CD14-positive monocyte (primary cell): ENCODE measurements around the gene WBP1. TPM values are rescaled to one million over a fixed set of nuclear protein-coding genes. Genes with fewer than 3 reads are reported as not detected.

Source experiments
- DNase-seq, 3 donors: peaks; one replicate each; pipeline ENCODE4 v3.0.0-alpha.2; 2011 to 2022
- H2AFZ ChIP-seq: 2 replicates; pipeline ENCODE4 v1.6.0; 2012; ENCODE audit warnings: mild to moderate bottlenecking, low read depth, low read length, inconsistent platforms; ENCODE audit not compliant: insufficient read depth, poor library complexity, severe bottlenecking
- H3K27ac ChIP-seq, 2 donors: 1 replicate in 1 of 2; 2 replicates in 1 of 2; pipeline ENCODE4 v1.5.1; 2012 to 2013; ENCODE audit warnings: low read length in 2 of 2, control low read depth in 1 of 2, inconsistent platforms in 1 of 2, low read depth in 1 of 2, mild to moderate bottlenecking in 1 of 2
- H3K27me3 ChIP-seq, 2 donors: one replicate each; pipeline versions ENCODE4 v1.6.0 to v1.6.1; 2011 to 2013; ENCODE audit warnings: low read length in 2 of 2; ENCODE audit not compliant: control insufficient read depth in 2 of 2, insufficient read depth in 2 of 2
- H3K36me3 ChIP-seq, 2 donors: replicated peaks in 1 of 2; 1 replicate in 1 of 2; 2 replicates in 1 of 2; pipeline versions ENCODE4 v1.5.1 to v1.6.1; 2012 to 2013; ENCODE audit warnings: low read length in 2 of 2, control low read depth in 1 of 2, inconsistent platforms in 1 of 2, mild to moderate bottlenecking in 1 of 2; ENCODE audit not compliant: insufficient read depth in 2 of 2, control insufficient read depth in 1 of 2
- H3K4me1 ChIP-seq, 2 donors: 1 replicate in 1 of 2; 2 replicates in 1 of 2; pipeline versions ENCODE4 v1.5.1 to v1.6.1; 2012 to 2013; ENCODE audit warnings: low read length in 2 of 2, control low read depth in 1 of 2, inconsistent platforms in 1 of 2, mild to moderate bottlenecking in 1 of 2, moderate library complexity in 1 of 2; ENCODE audit not compliant: insufficient read depth in 2 of 2, control insufficient read depth in 1 of 2
- H3K4me2 ChIP-seq: replicated peaks from 2 replicates; pipeline ENCODE3; 2012; ENCODE audit warnings: low read length, moderate library complexity, mild to moderate bottlenecking; ENCODE audit not compliant: poor library complexity, severe bottlenecking; ENCODE audit errors: extremely low read depth
- H3K4me3 ChIP-seq, 3 experiments: fragments of 200-600 bp in 1 of 3; sonication (generic) in 1 of 3; replicated peaks in 1 of 3; 1 replicate in 2 of 3; 2 replicates in 1 of 3; pipeline ENCODE4 v1.5.1; 2011 to 2013; ENCODE audit warnings: low read length in 3 of 3, mild to moderate bottlenecking in 3 of 3, control low read depth in 2 of 3, low read depth in 2 of 3, inconsistent platforms in 1 of 3, moderate library complexity in 1 of 3
- H3K79me2 ChIP-seq: 2 replicates; pipeline ENCODE4 v1.6.0; 2012; ENCODE audit warnings: mild to moderate bottlenecking, control low read depth, inconsistent platforms, low read length, moderate library complexity; ENCODE audit not compliant: insufficient read depth
- H3K9ac ChIP-seq: 2 replicates; pipeline ENCODE4 v1.6.0; 2017; ENCODE audit warnings: low read length, mild to moderate bottlenecking; ENCODE audit not compliant: insufficient read depth, poor library complexity, severe bottlenecking
- H3K9me3 ChIP-seq, 2 donors: replicated peaks in 1 of 2; 1 replicate in 1 of 2; 2 replicates in 1 of 2; pipeline versions ENCODE4 v1.5.1 to v1.6.1; 2012 to 2013; ENCODE audit warnings: low read length in 2 of 2, control low read depth in 1 of 2; ENCODE audit not compliant: control insufficient read depth in 1 of 2, insufficient read depth in 1 of 2
- H4K20me1 ChIP-seq: 2 replicates; pipeline ENCODE4 v1.6.0; 2012; ENCODE audit warnings: mild to moderate bottlenecking, low read length, control low read depth, moderate library complexity; ENCODE audit not compliant: insufficient read depth
- H3K27ac Mint-ChIP-seq, 7 donors: one replicate each; pipeline ENCODE4 v1.8.0; 2020; ENCODE audit warnings: mild to moderate bottlenecking in 7 of 7, mixed read lengths in 7 of 7, moderate library complexity in 6 of 7, inconsistent platforms in 2 of 7
- H3K27me3 Mint-ChIP-seq, 3 donors: one replicate each; pipeline ENCODE4 v1.8.0; 2021 to 2022; ENCODE audit warnings: low read depth in 3 of 3, mild to moderate bottlenecking in 3 of 3, mixed read lengths in 3 of 3, moderate library complexity in 3 of 3, inconsistent platforms in 1 of 3
- H3K36me3 Mint-ChIP-seq, 2 donors: one replicate each; pipeline ENCODE4 v1.8.0; 2020; ENCODE audit warnings: mixed read lengths in 2 of 2, inconsistent platforms in 1 of 2, mild to moderate bottlenecking in 1 of 2
- H3K4me1 Mint-ChIP-seq: one replicate; pipeline ENCODE4 v1.8.0; 2020; ENCODE audit warnings: mild to moderate bottlenecking, mixed read lengths
- H3K4me3 Mint-ChIP-seq, 2 donors: one replicate each; pipeline ENCODE4 v1.8.0; 2020; ENCODE audit warnings: mild to moderate bottlenecking in 2 of 2, mixed read lengths in 2 of 2, moderate library complexity in 1 of 2
- H3K9me3 Mint-ChIP-seq, 7 donors: one replicate each; pipeline ENCODE4 v1.8.0; 2020 to 2022; ENCODE audit warnings: mixed read lengths in 7 of 7, mild to moderate bottlenecking in 6 of 7, moderate library complexity in 6 of 7, inconsistent platforms in 2 of 7
- CTCF ChIP-seq: fragments of 200-600 bp; IDR thresholded peaks from one replicate; pipeline ENCODE4 v1.8.0; 2022; ENCODE audit warnings: antibody characterized with exemption, mild to moderate bottlenecking
- WGBS: methylation state at CpG from one replicate; pipeline ENCODE4 v1.1.5; 2013; ENCODE audit warnings: missing lambda C conversion rate; ENCODE audit not compliant: insufficient coverage; 5-methylcytosine and 5-hydroxymethylcytosine counted together
- intact Hi-C, 2 donors: fragments of 100-400 bp; cut with micrococcal nuclease; formaldehyde crosslinking; loops; one replicate each; pipeline versions ENCODE4 v1.15.0 to v1.15.1; 2023
- polyA plus RNA-seq, 3 donors: library from polyadenylated mRNA; depleted of rRNA in 1 of 3; unstranded in 2 of 3; stranded (reverse) in 1 of 3; fragments of 300-500 nt in 2 of 3; fragments of >200 nt in 1 of 3; fragmentation: Illumina TruSeq in 2 of 3; gene quantifications; 1 replicate in 2 of 3; 2 replicates in 1 of 3; pipeline ENCODE4 v1.2.3, GENCODE V29; 2012 to 2021

The WBP1 gene
- polyA plus RNA-seq, 3 donors: 23.9 to 109 (median 31.0) TPM

- no peak overlapping the region for H3K9ac ChIP-seq
- no peak for TF ChIP-seq CTCF
- no peaks in the 10 kb centered on the region for H3K27me3 ChIP-seq
- Mint-ChIP-seq H3K27me3 (peaks cover 0 to 2% (median 2%) of the 10 kb centered on the region in 3 donors), H3K9me3 (no peaks in the 10 kb centered on the region), H3K4me1 (no peaks in the 10 kb centered on the region), H3K27ac (no peak overlapping the region), H3K4me3 (no peak overlapping the region), H3K36me3 (peaks cover 66 to 80% of the 10 kb centered on the region in 2 donors)
- no peak overlapping the region for H2AFZ ChIP-seq
- no peak overlapping the region for H3K4me2 ChIP-seq
- H3K9me3 ChIP-seq: no peaks in the 10 kb centered on the region
- intact Hi-C loops: no loop called here
- peaks cover 2% of the 10 kb centered on the region for H4K20me1 ChIP-seq
- peaks cover under 1 to 2% of the 10 kb centered on the region in 2 donors for H3K4me1 ChIP-seq
- WGBS: 97% methylated on average over 8 of the region's 9 CpGs
- peaks cover 60 to 79% of the 10 kb centered on the region in 2 donors for H3K36me3 ChIP-seq
- no peak for DNase-seq
- no peak overlapping the region for H3K4me3 ChIP-seq
- H3K79me2 ChIP-seq: peaks cover 15% of the 10 kb centered on the region
- no peak overlapping the region for H3K27ac ChIP-seq
Observed at GRCh38 chr2:74488643-74489481, 30.6 kb downstream of the WBP1 start.

GRCh38 chr2:74489906-74490305 lies 31.7 kb downstream of the WBP1 start:
- Mint-ChIP-seq H3K27me3 (peaks cover 0 to 2% (median 2%) of the 10 kb centered on the region in 3 donors), H3K27ac (no peak overlapping the region), H3K4me3 (no peak overlapping the region), H3K4me1 (no peaks in the 10 kb centered on the region), H3K9me3 (no peaks in the 10 kb centered on the region), H3K36me3 (peaks cover 73 to 87% of the 10 kb centered on the region in 2 donors)
- Histone ChIP-seq H3K27ac (no peak overlapping the region), H2AFZ (no peak overlapping the region), H3K36me3 (peaks cover 63 to 88% of the 10 kb centered on the region in 2 donors), H3K4me1 (no peaks in the 10 kb centered on the region), H3K27me3 (no peaks in the 10 kb centered on the region), H3K9ac (no peak overlapping the region), H4K20me1 (no peaks in the 10 kb centered on the region), H3K79me2 (peaks cover 6% of the 10 kb centered on the region), H3K4me3 (no peak overlapping the region), H3K4me2 (no peak overlapping the region), H3K9me3 (no peaks in the 10 kb centered on the region)
- no peak for DNase-seq
- WGBS: no CpG with 5 or more reads among the region's 9 CpGs
- TF ChIP-seq CTCF: no peak
- intact Hi-C loops: no loop called here
